ENCODE results near the gene NADK2.
"Not testable (repeated sequence)": the region's sequence is repeated elsewhere in the genome, so short reads cannot be mapped to it uniquely, and the experiment has no call there.

NADK2 gene

GRCh38 chr5:36205329-36205728 lies 36.4 kb downstream of the NADK2 start:
- no peak for DNase-seq

GRCh38 chr5:36202521-36202961 lies 39.2 kb downstream of the NADK2 start:
- DNase-seq, result no peak

GRCh38 chr5:36200513-36200912 lies 41.2 kb downstream of the NADK2 start:
- DNase-seq, result peak in 1 of 2 experiments; percentile 3

GRCh38 chr5:36199620-36200019 lies 42.1 kb downstream of the NADK2 start:
- DNase-seq, result no peak

DNA sequence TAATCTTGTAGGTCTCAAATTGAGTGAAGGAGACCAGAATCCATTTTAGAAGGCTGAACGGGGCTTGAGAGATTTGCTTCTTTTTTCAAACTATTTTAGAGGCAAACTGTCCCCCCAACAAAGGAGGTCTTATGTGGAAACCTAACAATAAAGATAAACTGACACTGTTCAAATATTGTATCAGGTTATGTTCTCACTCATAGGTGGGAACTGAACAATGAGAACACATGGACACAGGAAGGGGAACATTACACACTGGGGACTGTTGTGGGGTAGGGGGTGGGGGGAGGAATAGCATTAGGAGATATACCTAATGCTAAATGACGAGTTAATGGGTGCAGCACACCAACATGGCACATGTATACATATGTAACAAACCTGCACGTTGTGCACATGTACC lies 42.9 kb downstream of the NADK2 start:
- peak in 1 of 2 experiments; percentile 4 for DNase-seq

GRCh38 chr5:36198281-36198680 lies 43.4 kb downstream of the NADK2 start:
- DNase-seq, result no peak

GRCh38 chr5:36193746-36194145 lies 48.0 kb downstream of the NADK2 start:
- DNase-seq, result no peak

GRCh38 chr5:36184408-36184807 lies 57.3 kb downstream of the NADK2 start:
- not testable (repeated sequence) for DNase-seq

DNA sequence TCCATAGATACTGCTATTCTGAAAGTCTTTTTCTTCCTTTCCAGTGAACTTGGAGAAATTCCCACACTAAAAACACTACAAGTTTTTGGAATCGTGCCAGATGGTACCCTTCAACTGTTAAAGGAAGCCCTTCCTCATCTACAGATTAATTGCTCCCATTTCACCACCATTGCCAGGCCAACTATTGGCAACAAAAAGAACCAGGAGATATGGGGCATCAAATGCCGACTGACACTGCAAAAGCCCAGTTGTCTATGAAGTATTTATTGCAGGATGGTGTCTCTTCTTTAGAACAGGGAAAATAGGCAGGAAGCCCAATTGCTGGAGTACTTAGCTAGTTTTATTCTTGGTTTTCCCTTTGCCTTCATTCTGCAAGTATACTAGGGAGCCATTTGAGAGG lies 60.0 kb downstream of the NADK2 start:
- DNase-seq, result no peak

DNA sequence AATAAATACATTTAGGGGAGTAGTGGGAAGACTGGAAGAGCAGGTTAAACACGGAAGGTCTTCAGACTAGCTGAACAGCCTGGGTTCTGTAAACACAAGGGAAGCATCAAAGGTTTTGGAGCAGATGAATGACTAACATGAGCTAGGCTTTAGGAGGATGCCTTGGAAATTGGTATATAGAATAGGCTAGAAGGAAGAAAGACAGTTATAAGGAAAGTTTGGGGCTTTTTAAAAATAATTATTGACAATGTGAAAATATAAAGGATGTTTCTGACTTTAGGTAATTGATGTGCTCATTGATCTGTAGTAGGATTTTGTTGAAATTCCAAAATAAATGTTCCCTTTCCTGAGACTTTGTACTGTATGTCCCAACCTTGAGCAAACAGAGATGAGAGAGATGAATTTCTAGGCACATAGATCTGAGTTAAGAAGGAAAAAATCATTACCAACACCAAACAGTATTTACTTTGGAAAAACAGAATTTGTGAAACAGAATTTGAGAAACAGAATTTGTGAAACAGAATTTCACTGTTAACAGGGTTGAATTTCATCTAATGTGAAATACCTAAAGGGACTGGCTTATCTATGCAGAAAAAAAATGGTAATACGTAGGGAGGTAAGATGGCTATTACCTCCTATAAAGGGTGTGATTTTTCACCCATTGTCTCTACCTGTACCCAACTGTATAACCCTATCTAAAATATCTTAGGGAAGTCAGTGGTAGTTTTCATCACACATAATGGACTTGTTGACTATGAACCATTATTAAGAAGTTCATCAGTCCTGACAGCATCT lies 61.0 kb downstream of the NADK2 start:
- DNase-seq, result no peak

DNA sequence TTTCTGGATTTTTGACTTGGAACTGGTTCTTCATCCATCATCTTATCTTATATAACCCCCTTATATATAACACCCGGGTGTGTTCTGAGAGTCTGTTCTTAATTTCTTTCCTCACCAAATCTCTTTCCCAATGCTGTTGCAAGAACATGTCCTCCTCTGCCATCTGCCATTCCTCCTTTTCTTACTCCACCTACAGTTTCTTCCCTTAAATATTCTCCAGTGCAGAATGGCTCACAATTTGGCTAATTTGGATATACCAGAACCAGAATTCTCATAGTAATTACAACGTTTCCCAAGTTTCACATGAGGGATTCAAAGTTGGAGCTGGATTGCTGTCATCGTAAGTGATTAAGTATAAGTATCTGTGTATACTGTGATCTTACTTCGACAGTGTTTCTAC lies 61.8 kb downstream of the NADK2 start:
- DNase-seq, result no peak

GRCh38 chr5:36178524-36178890 lies 63.2 kb downstream of the NADK2 start:
- no peak for DNase-seq

GRCh38 chr5:36177715-36178523 lies 63.8 kb downstream of the NADK2 start:
- peak; percentile 60 to 65 for DNase-seq

DNA sequence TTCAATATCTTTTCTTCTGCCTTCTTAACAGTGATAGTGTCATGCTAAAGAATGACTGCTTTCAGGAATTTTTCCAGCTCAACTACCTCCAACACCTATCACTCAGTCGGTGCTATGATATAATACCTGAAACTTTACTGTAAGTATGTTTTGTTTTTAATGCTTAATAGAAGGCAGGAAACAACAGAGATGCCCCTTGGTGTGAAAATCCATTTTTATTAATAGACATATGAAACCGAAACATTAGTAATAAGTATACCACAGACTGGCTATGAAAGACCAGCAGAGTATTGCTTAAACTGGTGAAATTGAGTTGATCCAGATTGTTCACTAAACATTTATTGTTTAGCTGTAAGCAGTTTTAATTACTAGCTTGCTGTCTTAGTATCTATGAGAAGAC lies 64.6 kb downstream of the NADK2 start:
- no peak for DNase-seq

DNA sequence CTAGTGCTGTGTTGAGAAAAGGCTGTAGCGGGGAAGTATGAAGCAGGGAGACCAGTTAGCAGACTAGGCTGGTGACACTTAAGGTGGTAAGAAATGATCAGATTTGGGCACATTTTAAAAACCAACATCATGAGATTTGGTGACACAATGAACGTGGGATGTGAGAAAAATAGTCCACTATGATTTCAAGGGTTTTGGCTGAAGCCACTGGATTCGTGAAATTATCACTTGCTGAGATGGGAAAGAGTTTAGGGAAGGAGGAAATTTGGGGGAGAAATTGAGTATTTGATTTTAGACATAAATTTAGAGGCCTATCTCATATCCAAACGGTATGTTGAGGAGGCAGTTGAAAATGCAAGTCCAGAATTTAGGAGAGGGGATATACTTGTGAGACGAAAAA lies 66.7 kb downstream of the NADK2 start:
- DNase-seq, result no peak

DNA sequence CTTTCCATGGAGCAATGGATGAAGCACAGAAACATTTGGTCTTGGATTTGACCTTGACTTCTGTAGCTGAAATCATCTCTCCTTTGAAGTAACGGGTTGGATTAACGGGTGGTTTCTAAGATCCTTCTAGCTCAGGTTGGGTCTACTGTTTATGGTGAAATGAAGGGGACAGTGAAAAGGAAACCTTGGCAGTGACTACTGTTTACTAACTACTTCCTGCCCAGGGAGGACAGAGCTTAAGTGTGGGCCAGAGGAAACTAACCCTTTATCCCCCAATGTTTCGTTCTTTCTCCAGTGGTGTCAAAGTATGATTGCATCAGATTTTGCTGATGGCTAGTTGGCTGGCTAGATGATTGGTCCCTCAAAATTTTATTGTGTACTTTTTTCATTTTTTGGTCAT lies 67.6 kb downstream of the NADK2 start:
- DNase-seq, result no peak

GRCh38 chr5:36173426-36173825 lies 68.3 kb downstream of the NADK2 start:
- DNase-seq, result no peak

GRCh38 chr5:36172599-36172998 lies 69.1 kb downstream of the NADK2 start:
- no peak for DNase-seq

- DNase-seq, result no peak
Measured at GRCh38 chr5:36170832-36171424, 70.8 kb downstream of the NADK2 start.

DNA sequence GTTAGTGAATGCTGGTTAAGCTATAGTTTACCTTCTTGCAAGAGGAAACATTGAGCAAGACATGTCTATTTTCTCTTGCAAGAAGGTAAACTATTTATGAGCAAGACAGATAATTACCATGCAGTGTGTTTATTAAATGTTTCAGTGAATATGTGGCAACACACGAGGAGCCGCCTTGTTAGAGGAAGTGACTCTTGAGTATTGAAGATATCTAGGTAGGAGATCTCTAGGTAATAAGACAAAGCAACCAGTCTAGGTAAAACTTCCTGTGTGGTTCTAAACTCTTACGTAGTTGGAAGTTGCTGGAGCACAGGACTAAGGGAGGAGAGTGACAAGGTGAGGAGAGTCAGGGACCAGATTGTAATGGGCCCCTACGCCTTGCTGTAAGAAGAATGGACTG lies 73.0 kb downstream of the NADK2 start:
- no peak for DNase-seq

DNA sequence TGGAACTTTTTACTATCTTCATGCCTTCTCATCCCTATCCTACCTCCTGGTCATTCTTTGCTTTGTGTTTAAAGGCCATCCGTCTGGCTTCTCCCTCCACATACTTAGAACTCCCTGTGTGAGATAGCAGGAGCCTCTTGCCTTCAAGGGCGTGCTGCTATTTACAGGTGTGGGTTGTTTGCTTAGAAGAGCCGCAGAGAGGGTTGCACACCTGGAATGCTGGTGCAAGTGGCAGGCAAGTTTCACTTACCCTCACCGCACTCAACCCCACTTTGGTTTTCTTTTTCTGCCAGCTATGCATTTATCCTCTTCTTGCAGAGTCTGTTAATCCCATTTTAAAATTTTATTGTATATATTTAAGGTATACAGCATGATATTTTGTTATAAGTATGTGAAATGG lies 77.3 kb downstream of the NADK2 start:
- DNase-seq, result no peak

- no peak for DNase-seq
Measured at GRCh38 chr5:36162810-36163486, 78.8 kb downstream of the NADK2 start.

DNA sequence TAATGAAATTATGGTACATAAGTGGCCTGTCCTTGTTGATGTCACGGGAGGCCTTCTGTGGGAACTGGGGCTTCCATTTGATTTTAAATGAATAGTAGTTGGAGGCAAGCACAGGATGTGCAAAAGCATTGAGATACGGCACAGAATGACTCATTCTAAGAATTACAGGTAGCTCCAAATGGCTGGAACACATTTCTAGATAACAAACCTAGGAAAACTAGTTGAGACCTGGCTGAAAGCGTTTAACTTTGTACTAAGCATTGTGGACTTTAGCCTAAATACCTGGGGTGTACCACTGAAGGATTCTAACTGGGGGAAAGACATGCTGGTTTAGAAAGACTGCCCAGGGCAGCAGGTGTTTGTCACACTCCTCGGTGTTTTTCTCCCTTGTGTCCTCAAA lies 80.4 kb downstream of the NADK2 start:
- no peak for DNase-seq
